ENCODE measurements around the gene ATRAID.

- no peak for TF ChIP-seq POLR2A (IDR thresholded peaks at IDR 0.05)
- TF ChIP-seq, protein P1, sequence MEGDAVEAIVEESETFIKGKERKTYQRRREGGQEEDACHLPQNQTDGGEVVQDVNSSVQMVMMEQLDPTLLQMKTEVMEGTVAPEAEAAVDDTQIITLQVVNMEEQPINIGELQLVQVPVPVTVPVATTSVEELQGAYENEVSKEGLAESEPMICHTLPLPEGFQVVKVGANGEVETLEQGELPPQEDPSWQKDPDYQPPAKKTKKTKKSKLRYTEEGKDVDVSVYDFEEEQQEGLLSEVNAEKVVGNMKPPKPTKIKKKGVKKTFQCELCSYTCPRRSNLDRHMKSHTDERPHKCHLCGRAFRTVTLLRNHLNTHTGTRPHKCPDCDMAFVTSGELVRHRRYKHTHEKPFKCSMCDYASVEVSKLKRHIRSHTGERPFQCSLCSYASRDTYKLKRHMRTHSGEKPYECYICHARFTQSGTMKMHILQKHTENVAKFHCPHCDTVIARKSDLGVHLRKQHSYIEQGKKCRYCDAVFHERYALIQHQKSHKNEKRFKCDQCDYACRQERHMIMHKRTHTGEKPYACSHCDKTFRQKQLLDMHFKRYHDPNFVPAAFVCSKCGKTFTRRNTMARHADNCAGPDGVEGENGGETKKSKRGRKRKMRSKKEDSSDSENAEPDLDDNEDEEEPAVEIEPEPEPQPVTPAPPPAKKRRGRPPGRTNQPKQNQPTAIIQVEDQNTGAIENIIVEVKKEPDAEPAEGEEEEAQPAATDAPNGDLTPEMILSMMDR (IDR thresholded peaks at IDR 0.05) = no peak
These were observed 6.8 kb downstream of the ATRAID start for GRCh38 chr2:27218614-27219013.
